HCEC 1CT (cell line): Measurements from ENCODE around the gene MOB3B.

Experiments used
- DNase-seq: peaks from one replicate; pipeline ENCODE4 v3.0.0-alpha.2; 2017

MOB3B gene

DNA sequence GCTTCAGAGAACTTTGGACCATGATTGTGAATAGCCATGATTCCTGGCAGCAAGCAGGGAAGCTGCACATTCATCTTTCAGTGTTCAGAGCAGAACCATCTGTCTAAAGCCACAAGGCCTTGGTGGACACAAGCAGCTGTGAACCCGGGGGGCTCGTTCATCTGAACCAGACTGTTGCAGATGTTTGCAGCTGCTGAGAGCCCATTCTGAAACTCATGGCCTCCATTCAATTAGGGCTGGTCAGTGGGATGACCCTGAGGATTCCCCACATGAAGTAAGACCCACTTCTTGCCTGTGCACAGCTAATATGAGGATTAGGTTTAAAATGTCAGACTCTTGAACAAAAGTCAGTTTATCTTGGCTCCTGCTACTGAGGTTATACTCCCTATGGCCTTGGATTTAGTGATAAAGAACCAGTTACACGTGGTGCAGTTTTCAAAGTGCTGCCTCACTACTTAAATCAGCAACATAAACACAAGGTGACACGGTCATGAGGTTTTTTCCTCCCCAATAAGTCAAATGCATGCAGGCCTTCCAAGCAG is 115.3 kb downstream of the MOB3B start:
- no peak for DNase-seq

DNA sequence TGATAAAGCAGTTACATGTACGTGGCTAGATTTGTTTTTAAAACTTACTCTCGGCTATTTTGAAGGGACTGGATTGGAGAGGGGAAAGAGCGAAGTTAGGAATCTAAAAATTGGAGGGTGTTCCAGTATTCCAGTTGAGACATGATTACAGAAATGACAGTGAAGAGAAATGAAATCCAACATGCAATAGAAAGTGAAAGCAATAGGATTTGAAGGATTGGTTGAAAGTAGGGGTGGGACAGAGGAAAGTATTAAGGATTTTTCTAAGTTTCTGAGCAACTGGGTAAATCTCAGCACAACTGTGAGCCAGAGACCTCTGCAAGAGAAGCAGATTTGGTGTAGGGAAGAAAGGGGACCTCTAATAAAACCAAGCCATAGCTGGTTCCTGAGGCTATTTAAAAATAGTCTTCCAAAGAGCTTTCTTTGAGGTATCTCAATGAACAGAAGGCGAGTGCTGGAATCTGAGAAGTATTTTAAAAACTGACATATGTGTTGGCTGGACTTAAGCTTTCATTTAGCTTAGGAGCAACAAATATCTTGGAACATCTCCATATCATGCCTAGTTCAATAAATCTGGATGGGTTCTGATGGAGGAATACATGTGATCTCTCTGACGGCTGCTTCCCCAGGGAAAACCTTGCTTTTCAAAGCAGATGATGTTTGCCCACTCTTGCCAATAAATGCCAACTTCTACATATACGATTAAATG is 115.9 kb downstream of the MOB3B start:
- no peak for DNase-seq

DNA sequence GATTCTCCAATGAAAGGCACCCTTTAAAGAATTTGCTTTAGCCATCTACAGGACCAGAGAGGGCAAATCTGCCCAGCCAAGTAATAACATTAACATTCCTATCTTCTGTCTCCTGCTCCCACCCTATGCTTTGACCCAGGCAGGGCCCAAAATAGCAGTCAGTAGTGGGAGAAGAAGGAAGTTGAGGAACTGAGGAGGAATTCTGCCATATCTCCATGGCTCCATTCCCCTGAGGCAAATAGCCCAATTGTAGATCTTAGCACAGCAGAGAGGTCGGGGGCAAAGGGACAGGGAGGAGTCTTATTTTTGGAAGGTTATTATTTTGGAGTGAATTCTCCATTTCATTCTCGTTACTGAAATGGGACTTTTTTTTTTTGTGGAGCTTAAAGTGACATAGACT is 116.7 kb downstream of the MOB3B start:
- no peak for DNase-seq

DNA sequence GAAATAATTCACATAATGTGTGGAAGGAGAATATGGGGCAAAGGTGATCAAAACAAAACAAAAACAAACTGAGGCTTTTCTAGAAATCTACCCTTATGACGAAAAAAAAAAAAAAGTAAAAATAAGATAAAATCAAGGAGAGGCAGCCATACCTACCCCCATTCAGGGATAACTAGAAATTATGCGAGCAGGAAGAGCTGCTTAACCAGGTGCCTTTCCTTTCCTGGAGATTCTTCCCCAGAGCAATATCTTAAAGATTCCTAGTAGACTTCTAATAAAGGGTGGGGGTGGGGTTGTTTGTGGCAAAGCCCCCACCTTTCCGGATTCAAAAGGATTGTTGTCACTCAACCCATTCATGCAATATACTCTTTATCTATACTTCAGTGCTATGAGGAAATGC is 117.5 kb downstream of the MOB3B start:
- no peak for DNase-seq

DNA sequence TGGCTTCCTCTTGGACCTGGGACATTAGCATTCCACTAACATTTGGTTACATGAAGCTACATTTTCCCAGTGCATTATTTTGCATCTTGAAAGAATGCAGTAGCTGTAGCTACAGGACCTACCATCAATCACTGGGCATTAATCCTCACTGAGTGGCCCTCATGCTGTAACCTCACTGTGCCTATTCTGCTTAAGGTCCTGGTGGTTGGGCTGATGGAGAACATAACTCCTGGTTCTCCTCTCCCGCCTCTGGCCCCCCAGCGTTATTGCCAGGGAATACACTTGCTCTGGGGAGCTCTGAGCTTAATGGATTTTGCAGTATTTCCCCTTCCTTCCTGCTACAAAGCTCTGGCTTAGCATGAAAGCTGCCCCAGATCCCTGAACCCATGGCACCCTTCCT is 121.1 kb downstream of the MOB3B start:
- DNase-seq = no peak

DNA sequence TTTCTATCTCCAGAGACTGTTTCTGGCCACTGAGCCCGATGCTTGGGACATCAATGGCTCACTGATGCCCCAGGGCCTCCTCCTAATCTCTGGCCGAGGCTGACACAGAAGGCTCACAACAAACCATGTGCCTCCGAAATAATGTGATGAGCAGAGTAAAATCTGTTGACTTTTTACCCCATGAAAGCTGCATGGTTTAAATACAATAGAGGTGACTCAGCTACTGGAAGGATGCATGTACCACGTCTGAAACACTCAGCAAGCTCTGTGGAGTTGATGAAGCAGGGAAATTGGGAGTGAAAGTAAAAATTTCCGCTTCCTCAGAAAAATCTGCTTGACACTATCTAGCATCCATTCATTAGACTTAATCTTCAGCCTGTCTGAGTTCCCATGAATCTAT is 121.6 kb downstream of the MOB3B start:
- peak; percentile 11 for DNase-seq

DNA sequence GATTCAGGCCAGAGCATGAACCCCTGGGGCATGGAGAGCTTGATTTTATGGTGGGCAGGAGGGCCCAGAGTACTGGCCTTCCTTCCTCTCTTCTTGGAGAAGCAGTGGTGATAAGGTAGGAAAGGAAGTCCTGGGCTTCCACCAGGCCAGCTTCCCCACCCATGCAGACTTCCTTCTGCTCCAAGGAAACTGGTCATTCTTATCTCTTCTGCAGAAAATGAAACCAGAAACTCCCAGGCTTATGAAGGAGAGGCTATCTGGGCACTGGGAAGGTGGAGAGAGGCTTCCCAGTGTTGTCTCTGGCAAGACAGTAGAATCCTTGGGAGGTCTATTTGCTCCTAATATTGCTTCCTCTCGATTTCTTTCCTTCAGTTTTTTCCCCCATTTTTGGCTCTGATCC is 122.1 kb downstream of the MOB3B start:
- DNase-seq = no peak

DNA sequence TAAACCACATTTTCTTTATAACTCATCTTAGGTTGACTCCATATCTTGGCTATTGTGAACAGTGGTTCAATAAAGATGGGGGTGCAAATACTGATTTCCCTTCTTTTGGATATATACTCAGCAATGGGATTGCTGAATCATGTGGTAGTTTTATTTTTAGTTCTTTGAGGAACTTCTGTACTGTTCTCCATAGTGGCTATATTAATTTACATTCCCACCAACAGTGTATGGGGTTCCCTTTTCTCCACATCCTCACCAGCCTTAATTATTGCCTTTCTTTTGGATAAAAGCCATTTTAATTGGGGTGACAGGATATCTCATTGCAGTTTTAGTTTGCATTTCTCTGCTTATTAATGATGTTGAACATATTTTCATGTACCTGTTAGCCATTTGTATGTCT is 125.0 kb downstream of the MOB3B start:
- DNase-seq = no peak

DNA sequence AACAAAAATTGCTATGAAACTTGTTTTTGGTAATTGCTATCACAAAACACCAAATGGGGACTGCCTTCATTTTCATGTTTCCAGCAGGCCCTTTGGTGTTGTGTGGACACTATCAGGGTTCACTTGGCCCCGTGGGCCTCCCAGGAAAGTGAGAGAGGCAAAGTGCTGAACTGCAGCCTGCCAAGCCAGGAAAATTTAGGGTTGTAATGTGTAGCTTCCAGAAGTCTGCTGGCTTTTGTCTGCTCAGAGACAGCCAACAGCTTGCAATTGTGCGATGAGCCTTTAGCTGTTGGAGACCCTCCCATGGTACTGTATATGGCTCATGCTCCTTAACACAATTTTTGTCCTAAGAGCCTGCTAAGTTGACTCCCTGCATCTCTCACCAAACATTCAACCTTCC is 127.0 kb downstream of the MOB3B start:
- no peak for DNase-seq

DNA sequence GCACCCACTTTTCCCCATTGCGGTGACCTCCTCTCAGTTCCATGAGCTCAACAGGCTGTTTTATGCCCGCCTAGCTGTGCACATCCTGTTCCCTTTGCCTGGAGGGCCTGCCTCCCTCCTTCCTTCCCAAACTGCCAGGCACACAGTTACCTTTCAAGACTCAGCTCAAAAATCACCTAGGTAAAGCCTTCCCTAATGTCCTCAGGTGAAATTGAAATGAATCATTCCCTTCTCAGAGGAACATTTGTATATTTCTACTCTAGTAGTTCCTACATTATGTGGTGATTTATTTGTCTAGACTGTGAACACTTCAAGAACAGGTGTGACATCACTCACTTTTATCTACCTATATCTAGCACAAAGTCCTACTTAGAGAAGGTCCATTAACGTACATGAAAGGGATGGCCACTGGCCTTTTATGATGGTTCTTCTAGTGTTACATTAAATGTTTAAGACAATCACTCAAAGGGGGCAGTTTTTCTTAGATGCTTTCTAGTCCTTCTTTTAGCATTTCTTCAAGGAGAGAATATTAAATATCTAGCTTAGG is 129.2 kb downstream of the MOB3B start:
- DNase-seq = no peak

DNA sequence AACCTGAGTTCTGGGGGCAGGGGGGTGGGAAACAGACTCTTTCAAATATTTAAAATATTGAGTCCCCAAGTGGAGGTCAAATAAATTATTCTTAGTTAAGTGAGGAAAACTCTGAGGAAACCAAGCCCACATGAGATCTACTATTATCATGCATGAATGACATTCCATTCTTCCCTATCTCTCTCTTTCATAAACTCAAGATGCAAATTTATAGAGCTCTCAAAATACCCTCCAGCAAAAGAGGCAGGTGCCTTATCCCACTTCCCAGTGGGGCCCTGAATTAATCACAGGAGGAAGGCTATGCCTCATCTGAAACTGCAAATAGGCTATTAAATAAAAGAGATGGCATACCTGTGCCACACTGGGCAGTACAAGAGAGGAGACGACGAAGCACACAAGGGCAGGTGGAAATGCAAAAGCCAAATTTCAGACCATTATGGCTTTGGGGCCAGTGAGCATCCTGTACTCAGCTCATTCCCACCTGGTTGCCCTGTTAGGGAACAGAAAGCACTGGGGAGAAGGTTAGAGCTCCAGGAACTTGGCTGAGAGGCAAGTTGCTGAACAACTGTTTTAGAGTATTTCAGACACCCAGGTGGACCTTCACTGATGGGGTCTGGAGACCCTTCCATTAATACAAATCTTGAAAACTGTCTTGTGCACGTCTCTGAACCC is 130.5 kb downstream of the MOB3B start:
- DNase-seq = no peak

DNA sequence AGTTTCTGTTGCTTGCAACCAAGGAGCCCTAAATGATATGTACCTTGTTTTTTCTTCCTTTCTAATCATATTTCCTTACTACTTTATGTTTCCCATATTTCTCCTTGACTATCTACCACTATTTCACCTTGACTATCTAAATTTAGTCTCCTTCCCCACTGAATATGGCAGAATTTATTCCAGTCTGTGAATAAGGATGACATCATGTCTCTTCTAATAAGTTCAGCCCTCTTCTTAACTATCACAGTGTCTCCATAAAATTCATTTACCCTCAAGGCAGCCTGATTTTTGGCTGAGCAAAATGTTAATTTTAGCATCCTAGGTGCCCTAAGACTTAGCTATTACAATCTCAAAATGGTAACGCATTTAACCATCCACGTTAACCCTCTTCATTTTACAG is 133.1 kb downstream of the MOB3B start:
- no peak for DNase-seq

DNA sequence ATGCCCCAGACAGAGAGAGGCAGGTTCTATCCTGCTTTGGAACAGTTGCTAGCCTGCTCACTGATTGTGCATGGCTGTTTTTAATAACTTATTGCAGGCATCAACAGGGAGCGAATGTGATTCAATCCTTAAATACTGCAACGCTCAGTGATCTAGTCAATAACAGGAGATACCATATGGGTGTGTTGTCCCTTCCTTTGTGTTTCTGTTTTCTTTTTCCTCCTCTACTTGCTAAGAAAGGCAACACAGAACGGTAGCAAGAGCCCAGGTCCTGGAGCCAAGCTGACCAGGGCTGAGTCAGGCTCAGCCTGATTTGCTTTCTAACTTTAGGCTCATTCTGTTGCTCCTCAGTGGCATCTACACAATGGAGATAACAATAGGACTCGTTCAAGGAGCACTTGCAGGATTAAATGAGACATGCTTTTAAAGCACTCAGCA is 134.1 kb downstream of the MOB3B start:
- no peak for DNase-seq

DNA sequence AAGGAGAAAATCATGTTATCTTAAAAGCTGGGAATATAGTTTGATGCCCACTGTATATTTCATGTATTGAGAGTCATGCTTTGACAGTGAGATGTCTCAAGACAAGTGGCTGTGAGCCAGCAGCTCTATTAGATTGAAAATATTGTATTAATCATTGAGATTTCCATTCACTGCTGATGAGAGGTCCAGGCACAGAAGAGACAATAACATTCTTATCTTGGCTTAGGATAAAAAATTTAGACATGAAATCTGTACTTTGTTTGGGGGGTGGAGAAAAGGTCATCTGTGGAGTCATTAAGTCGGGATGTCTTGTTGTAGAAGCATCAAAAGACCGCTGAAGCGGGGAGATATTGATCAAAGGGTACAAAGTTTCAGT is 134.8 kb downstream of the MOB3B start:
- DNase-seq = no peak

DNA sequence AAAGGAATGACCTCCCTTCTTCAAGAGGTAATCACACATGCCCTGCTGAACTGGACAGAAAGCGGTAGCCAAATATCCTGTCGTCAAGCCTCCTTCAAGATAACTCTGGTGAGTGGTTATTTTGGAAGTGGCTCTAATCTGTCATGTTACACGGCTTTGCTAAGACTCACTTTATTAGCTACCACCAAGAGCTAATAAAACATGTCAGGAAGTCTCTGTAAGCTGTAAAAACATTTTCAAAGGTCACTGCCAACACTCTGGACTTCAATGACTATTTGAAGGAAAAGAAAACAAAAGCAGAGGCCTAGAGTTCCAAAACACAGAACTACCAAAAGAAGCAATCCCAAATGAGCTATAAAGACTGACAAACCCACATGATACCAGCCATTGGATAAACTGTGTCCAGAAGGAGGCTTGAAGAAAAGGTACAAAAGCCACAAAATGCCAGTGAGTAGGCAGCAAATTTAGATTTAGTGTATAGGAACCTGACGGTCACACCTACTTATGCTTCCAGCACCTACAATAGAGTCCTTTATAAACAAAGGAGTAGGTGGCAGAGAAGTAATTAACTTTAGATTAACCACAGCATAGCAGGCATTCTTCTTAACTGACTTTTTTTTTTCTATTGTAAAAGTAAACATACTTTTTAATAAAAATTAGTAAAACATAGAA is 135.3 kb downstream of the MOB3B start:
- no peak for DNase-seq

DNA sequence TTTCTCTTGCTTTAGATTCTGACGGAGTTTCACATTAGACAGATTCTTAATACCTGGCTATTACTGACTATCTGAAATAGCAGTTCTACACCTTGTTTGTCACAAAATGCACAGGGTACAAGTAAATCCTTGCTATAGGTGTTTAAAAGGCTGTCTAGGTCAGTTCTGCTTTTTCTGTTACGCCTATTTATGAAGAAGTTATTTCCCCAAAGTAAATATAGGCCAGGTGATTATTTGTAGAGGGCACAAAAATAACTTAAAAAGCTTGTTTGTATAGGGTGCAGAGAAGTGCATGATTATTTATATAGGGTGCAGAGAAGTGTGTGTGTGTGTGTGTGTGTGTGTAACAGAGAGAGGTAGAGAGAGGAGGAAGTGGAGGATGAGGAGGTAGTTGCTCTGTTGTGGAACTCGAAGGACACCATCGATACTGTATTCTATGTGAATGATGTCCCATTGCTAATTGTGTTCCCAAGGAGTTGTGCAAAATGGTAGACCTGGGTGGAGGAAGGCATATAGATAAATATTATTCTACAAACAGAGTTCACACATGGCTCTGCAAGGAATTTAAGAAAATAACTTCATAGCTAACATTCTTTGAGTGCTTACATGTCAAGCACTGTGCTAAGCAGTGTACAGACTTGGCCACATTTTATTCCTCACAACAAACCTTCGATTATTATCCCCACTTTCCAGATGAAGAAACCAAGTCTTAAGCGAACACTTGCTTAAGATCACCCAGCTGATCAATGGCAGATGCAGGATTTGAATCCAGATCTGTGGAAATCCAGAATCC is 136.4 kb downstream of the MOB3B start:
- DNase-seq = no peak

DNA sequence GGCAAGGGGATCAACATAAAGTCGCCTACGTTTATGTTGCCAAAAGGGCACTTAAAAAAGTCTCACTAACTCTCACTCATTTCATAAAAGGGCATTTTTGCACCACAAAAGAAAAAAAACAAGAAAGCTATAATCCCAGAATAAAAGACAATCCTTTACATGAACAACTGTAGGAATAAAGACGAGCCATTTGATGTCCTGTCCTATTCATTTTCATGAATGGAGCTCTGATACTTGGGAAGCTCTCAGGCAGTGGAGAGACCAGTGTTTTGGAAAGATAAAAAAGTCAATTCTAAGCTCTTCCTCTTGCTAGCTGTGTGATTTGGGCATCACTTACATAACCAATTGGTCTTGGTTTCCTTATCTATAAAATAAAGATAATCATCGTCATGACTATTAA is 137.2 kb downstream of the MOB3B start:
- no peak for DNase-seq

DNA sequence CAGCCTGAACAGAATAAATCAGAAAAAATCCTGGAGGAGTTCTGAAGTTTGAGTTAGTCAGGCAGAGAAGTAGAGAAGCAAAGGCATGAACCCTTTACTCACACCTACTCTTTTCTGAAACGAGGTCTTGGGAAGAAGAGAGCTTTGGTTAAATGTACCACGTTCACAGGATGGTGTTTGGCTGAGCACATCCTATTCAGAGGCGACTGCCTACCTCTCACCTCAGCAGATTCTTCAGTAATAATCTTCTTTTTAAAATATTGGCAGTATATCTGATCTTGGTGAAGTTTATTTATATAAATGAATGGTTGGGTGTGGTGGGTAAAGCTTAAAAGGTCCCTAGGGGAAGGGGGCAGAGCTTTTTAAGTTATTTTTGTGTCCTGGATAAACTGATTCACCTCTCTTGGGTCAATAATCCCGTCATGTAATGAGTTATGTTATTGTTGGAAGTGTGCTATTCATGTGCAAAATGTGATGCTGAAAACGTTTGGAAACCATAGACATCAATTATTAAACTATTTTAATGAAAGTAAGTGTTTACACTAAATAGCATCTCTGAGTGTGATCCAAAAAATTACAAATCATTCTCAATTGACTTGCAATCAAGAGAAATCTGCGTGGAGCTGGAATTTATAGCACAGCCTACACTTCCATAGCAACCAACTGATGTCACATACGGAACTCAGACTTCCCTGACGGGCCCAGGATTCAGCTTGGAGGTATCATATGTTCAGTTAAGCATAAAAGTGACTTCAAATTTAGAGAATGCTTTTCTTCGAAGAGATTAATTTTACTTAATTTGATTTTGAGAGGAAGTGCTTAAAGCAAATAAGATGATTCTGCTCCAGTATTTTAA is 138.3 kb downstream of the MOB3B start:
- no peak for DNase-seq

DNA sequence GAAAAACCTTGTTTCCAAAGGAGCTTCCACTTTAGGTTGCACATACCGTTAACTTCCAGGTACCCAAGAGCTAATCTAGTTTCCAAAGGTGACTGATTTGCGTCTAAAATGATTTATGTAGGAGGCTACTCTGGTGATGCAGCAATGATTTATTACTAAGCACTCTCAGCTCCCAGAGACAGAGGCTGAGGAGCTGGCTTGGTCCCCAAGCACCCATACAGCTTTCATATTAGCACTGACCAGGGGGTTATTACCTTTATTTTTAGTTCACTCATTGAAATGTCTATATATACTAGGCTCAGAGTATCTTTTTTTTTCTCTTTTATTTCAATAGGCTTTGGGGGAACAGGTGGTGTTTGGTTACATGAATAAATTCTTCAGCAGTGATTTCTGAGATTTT is 141.5 kb downstream of the MOB3B start:
- no peak for DNase-seq

DNA sequence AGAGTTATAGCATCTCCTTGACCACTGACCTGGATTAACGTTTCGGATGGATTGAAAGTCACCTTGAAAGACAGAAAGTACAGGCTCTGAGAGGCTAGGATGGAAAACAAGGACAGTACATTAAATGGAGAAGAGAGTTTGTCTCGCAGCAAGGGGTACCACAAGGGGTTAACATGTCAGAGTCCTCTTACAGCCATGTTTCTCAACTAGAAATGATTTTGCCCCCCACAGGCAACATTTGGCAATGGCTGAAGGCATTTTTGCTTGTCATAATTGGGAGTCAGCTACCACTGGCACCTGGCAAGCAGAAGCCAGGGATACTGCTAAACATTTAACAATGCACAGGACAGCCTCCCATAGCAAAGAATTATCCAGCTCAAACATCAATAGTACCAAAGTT is 141.9 kb downstream of the MOB3B start:
- no peak for DNase-seq

DNA sequence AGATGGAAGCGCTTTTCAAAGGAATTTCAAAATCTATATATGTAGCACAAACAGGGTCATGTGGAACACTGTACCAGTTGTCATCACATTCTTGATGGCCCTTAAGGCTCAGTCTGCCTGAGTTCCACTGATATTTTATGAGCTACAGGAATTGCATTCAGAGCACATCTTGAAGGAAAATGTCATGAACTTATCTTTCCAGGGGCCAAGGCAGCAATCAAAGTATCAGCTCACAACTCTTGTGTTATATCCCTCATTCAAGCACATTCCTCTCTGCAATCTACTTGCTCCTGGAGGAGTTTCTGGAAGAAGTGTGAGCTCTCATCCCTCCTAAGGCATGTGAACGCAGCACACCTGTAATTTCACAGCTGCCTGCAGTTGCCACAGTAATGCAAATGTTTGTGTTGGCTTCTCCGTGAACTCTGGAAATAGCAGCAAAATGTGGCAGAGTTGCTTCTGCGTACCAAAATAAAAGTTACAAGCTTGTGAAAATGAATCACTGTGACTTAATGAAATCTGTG is 143.0 kb downstream of the MOB3B start:
- DNase-seq = no peak
